H9 (cell line): ENCODE data around the gene KCNA5. TPM values are rescaled to one million over a fixed set of nuclear protein-coding genes. Genes with fewer than 3 reads are reported as not detected.

Experiments used
- DNase-seq: peaks from one replicate; pipeline ENCODE4 v3.0.0-alpha.2; 2017
- H2AFZ ChIP-seq: one replicate; pipeline ENCODE4 v1.6.1; 2013; ENCODE audit warnings: mild to moderate bottlenecking, low read length, control low read depth, moderate library complexity
- H2AK5ac ChIP-seq: 2 replicates; pipeline ENCODE4 v1.6.1; 2013; ENCODE audit warnings: low read length, control low read depth, mixed read lengths; ENCODE audit not compliant: insufficient read length
- H2BK120ac ChIP-seq: one replicate; pipeline ENCODE4 v1.6.1; 2013; ENCODE audit warnings: low read depth, mild to moderate bottlenecking, low read length, control low read depth, inconsistent platforms; ENCODE audit not compliant: poor library complexity, severe bottlenecking
- H2BK12ac ChIP-seq: 2 replicates; pipeline ENCODE4 v1.6.1; 2013; ENCODE audit warnings: low read length, control low read depth, mixed read lengths, low read depth; ENCODE audit not compliant: insufficient read length
- H2BK15ac ChIP-seq: 2 replicates; pipeline ENCODE4 v1.6.1; 2013; ENCODE audit warnings: low read depth, low read length, control low read depth
- H2BK20ac ChIP-seq: one replicate; pipeline ENCODE4 v1.6.1; 2013; ENCODE audit warnings: low read depth, mild to moderate bottlenecking, low read length, control low read depth, inconsistent platforms; ENCODE audit not compliant: poor library complexity, severe bottlenecking
- H2BK5ac ChIP-seq: 2 replicates; pipeline ENCODE4 v1.6.1; 2013; ENCODE audit warnings: low read length, control low read depth, mixed read lengths; ENCODE audit not compliant: insufficient read length
- H3K14ac ChIP-seq: 2 replicates; pipeline ENCODE4 v1.6.1; 2013; ENCODE audit warnings: low read length, control low read depth; ENCODE audit not compliant: insufficient read depth
- H3K18ac ChIP-seq: 2 replicates; pipeline ENCODE4 v1.6.1; 2013; ENCODE audit warnings: low read depth, mild to moderate bottlenecking, mixed read lengths, low read length, control low read depth; ENCODE audit not compliant: insufficient read length
- H3K23ac ChIP-seq: 2 replicates; pipeline ENCODE4 v1.6.1; 2013; ENCODE audit warnings: low read length, control low read depth, mixed read lengths, low read depth; ENCODE audit not compliant: insufficient read length
- H3K23me2 ChIP-seq: 2 replicates; pipeline ENCODE4 v1.6.1; 2013; ENCODE audit warnings: low read depth, mild to moderate bottlenecking, mixed read lengths, low read length, control low read depth; ENCODE audit not compliant: insufficient read length, poor library complexity, severe bottlenecking
- H3K27ac ChIP-seq: 2 replicates; pipeline ENCODE4 v1.5.1; 2013; ENCODE audit warnings: low read length, control low read depth, mixed read lengths, low read depth; ENCODE audit not compliant: insufficient read length
- H3K27me3 ChIP-seq: 2 replicates; pipeline ENCODE4 v1.6.1; 2013; ENCODE audit warnings: low read length, control low read depth, inconsistent platforms; ENCODE audit not compliant: insufficient read depth
- H3K4ac ChIP-seq: 2 replicates; pipeline ENCODE4 v1.6.1; 2013; ENCODE audit warnings: low read depth, mild to moderate bottlenecking, control low read depth, inconsistent platforms, low read length, moderate library complexity
- H3K4me1 ChIP-seq: 2 replicates; pipeline ENCODE4 v1.6.1; 2013; ENCODE audit warnings: low read length, control low read depth, inconsistent platforms; ENCODE audit not compliant: insufficient read depth
- H3K4me2 ChIP-seq: 2 replicates; pipeline ENCODE4 v1.6.1; 2013; ENCODE audit warnings: low read length, control low read depth, mixed read lengths; ENCODE audit not compliant: insufficient read length, insufficient read depth
- H3K56ac ChIP-seq: 2 replicates; pipeline ENCODE4 v1.6.1; 2013; ENCODE audit warnings: low read depth, mild to moderate bottlenecking, mixed read lengths, low read length, control low read depth; ENCODE audit not compliant: insufficient read length
- H3K79me1 ChIP-seq: 2 replicates; pipeline ENCODE4 v1.6.1; 2013; ENCODE audit warnings: low read depth, mild to moderate bottlenecking, moderate library complexity, low read length, control low read depth, inconsistent platforms; ENCODE audit not compliant: insufficient read depth, poor library complexity, severe bottlenecking
- H3K79me2 ChIP-seq: 2 replicates; pipeline ENCODE4 v1.6.1; 2013; ENCODE audit warnings: low read length, control low read depth, inconsistent platforms; ENCODE audit not compliant: insufficient read depth
- H3K9ac ChIP-seq: 2 replicates; pipeline ENCODE4 v1.6.1; 2013; ENCODE audit warnings: low read length, control low read depth, mixed read lengths; ENCODE audit not compliant: insufficient read length; ENCODE audit errors: extremely low read depth
- H3K9me3 ChIP-seq: one replicate; pipeline ENCODE4 v1.6.1; 2013; ENCODE audit warnings: low read depth, low read length, inconsistent platforms; ENCODE audit not compliant: control insufficient read depth
- H3T11ph ChIP-seq: one replicate; pipeline ENCODE4 v1.6.1; 2013; ENCODE audit warnings: mild to moderate bottlenecking, low read length, control low read depth, inconsistent platforms
- H4K20me1 ChIP-seq: one replicate; pipeline ENCODE4 v1.6.1; 2013; ENCODE audit not compliant: control insufficient read depth, insufficient read length, insufficient read depth
- H4K5ac ChIP-seq: 2 replicates; pipeline ENCODE4 v1.6.1; 2013; ENCODE audit warnings: low read depth, mild to moderate bottlenecking, mixed read lengths, low read length, control low read depth; ENCODE audit not compliant: insufficient read length
- H4K8ac ChIP-seq: replicated peaks from 2 replicates; pipeline ENCODE4 v1.6.1; 2013; ENCODE audit warnings: low read length, control low read depth, mixed read lengths, low read depth; ENCODE audit not compliant: insufficient read length
- H4K91ac ChIP-seq: 2 replicates; pipeline ENCODE4 v1.6.1; 2013; ENCODE audit warnings: low read depth, mild to moderate bottlenecking, moderate library complexity, mixed read lengths, low read length, control low read depth; ENCODE audit not compliant: insufficient read length
- H3K27ac Mint-ChIP-seq, 3 experiments: 2 replicates in 2 of 3; 3 replicates in 1 of 3; pipeline ENCODE4 v1.8.0; 2020 to 2021; ENCODE audit warnings: mixed read lengths in 3 of 3, mild to moderate bottlenecking in 1 of 3, moderate library complexity in 1 of 3
- H3K27me3 Mint-ChIP-seq: 2 replicates; pipeline ENCODE4 v1.8.0; 2021; ENCODE audit warnings: low read depth, mild to moderate bottlenecking, moderate library complexity, mixed read lengths
- H3K36me3 Mint-ChIP-seq, 3 experiments: 2 replicates in 2 of 3; 3 replicates in 1 of 3; pipeline ENCODE4 v1.8.0; 2020 to 2021; ENCODE audit warnings: low read depth in 3 of 3, mixed read lengths in 3 of 3; ENCODE audit not compliant: insufficient read depth in 1 of 3
- H3K4me1 Mint-ChIP-seq, 2 experiments: 2 replicates each; pipeline ENCODE4 v1.8.0; 2020; ENCODE audit warnings: mixed read lengths in 2 of 2
- H3K4me3 Mint-ChIP-seq, 2 experiments: 2 replicates in 1 of 2; 3 replicates in 1 of 2; pipeline ENCODE4 v1.8.0; 2020 to 2021; ENCODE audit warnings: mild to moderate bottlenecking in 2 of 2, mixed read lengths in 2 of 2, moderate library complexity in 1 of 2
- H3K9me3 Mint-ChIP-seq, 2 experiments: 2 replicates in 1 of 2; 3 replicates in 1 of 2; pipeline ENCODE4 v1.8.0; 2020; ENCODE audit warnings: mild to moderate bottlenecking in 2 of 2, mixed read lengths in 2 of 2, moderate library complexity in 1 of 2
- WGBS: extraction: QIAGEN DNeasy Blood & Tissue Kit; methylation state at CpG from one replicate; pipeline ENCODE4 v1.1.7; 2013; ENCODE audit warnings: missing lambda C conversion rate, low lambda C conversion rate, mixed read lengths; ENCODE audit not compliant: insufficient read length; ENCODE audit errors: extremely low coverage; 5-methylcytosine and 5-hydroxymethylcytosine counted together
- total RNA-seq: library from RNA; stranded (reverse); gene quantifications from 2 replicates; pipeline ENCODE4 v1.2.1, GENCODE V29; 2021
- TF ChIP-seq, protein P1 (sequence below): fragments of 200-600 bp; sonication (generic); conservative IDR thresholded peaks from 3 replicates; pipeline ENCODE4 v1.8.0; 2021; ENCODE audit warnings: antibody characterized with exemption, mild to moderate bottlenecking

The KCNA5 gene
- total RNA-seq, 1 experiment from 2014 or later, result 0.22 TPM

- H3K14ac ChIP-seq, result no peak overlapping the region
- H3K18ac ChIP-seq, result no peak overlapping the region
- H3K9me3 ChIP-seq, result no peaks in the 10 kb centered on the region
- H3K4me2 ChIP-seq, result no peak overlapping the region
- no peak overlapping the region for H2AFZ ChIP-seq
- no peak overlapping the region for H2BK15ac ChIP-seq
- no peak overlapping the region for H3K9ac ChIP-seq
- Mint-ChIP-seq H3K27ac (no peak overlapping the region), H3K4me1 (peaks cover 2% of the 10 kb centered on the region in 2 experiments), H3K4me3 (no peak overlapping the region), H3K27me3 (peaks cover 8% of the 10 kb centered on the region), H3K9me3 (no peaks in the 10 kb centered on the region; a peak in 1 of 5 replicates), H3K36me3 (no peaks in the 10 kb centered on the region)
- no peaks in the 10 kb centered on the region for H4K20me1 ChIP-seq
- TF ChIP-seq, protein P1, sequence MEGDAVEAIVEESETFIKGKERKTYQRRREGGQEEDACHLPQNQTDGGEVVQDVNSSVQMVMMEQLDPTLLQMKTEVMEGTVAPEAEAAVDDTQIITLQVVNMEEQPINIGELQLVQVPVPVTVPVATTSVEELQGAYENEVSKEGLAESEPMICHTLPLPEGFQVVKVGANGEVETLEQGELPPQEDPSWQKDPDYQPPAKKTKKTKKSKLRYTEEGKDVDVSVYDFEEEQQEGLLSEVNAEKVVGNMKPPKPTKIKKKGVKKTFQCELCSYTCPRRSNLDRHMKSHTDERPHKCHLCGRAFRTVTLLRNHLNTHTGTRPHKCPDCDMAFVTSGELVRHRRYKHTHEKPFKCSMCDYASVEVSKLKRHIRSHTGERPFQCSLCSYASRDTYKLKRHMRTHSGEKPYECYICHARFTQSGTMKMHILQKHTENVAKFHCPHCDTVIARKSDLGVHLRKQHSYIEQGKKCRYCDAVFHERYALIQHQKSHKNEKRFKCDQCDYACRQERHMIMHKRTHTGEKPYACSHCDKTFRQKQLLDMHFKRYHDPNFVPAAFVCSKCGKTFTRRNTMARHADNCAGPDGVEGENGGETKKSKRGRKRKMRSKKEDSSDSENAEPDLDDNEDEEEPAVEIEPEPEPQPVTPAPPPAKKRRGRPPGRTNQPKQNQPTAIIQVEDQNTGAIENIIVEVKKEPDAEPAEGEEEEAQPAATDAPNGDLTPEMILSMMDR, result no peak
- H3K23me2 ChIP-seq, result no peaks in the 10 kb centered on the region
- no peak overlapping the region for H2BK12ac ChIP-seq
- DNase-seq, result no peak
- no peaks in the 10 kb centered on the region for H3K79me1 ChIP-seq
- H3K4me1 ChIP-seq, result no peaks in the 10 kb centered on the region
- H4K91ac ChIP-seq, result no peak overlapping the region
- H2BK5ac ChIP-seq, result no peak overlapping the region
- no peak overlapping the region for H4K8ac ChIP-seq
- no peak overlapping the region for H3K4ac ChIP-seq
- H3K56ac ChIP-seq, result no peak overlapping the region
- H2AK5ac ChIP-seq, result no peak overlapping the region
- H3T11ph ChIP-seq, result no peak overlapping the region
- H2BK120ac ChIP-seq, result no peak overlapping the region
- H4K5ac ChIP-seq, result no peak overlapping the region
- H2BK20ac ChIP-seq, result no peak overlapping the region
- H3K27me3 ChIP-seq, result no peaks in the 10 kb centered on the region
- no peaks in the 10 kb centered on the region for H3K79me2 ChIP-seq
- no peak overlapping the region for H3K27ac ChIP-seq
- no CpG with 5 or more reads among the region's 6 CpGs for WGBS
- no peak overlapping the region for H3K23ac ChIP-seq
Measured at GRCh38 chr12:5012337-5012736, 31.3 kb upstream of the KCNA5 start.
